Upper lobe of left lung (tissue), 4 donors: ENCODE measurements around the gene ADGRV1.

Experiments
- EP300 ChIP-seq, 4 donors: sonication (generic); formaldehyde crosslinking; IDR thresholded peaks; one replicate each; pipeline ENCODE4 v1.5.1; 2017; ENCODE audit warnings: antibody characterized with exemption in 4 of 4, control low read depth in 2 of 4
- TF ChIP-seq, protein P1 (sequence below), 6 experiments: fragments of 450-650 bp in 4 of 6; fragments of 200-600 bp in 2 of 6; sonication (generic) in 2 of 6; IDR thresholded peaks; one replicate each; pipeline ENCODE4 v1.5.1; 2016 to 2019; ENCODE audit warnings: antibody characterized with exemption in 6 of 6

DNA sequence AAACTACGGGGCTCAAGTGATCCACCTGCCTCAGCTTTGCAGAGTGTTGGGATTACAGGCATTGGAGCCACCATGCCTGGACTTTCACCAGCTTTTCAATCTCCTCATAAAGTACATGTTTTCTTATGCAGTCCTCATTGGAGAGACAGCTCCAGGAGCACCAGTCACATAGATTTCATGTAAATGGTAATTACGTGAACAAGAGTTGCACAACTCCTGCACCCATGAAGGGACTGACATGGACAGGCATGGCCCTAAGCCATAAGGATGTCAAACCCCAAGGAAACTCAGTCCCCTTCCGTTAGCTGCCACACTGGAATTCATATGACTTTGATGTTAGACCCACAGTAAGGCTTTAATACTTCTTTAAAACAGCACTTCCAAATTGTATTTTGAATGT is 7.6 kb upstream of the ADGRV1 start:
- TF ChIP-seq, protein P1, sequence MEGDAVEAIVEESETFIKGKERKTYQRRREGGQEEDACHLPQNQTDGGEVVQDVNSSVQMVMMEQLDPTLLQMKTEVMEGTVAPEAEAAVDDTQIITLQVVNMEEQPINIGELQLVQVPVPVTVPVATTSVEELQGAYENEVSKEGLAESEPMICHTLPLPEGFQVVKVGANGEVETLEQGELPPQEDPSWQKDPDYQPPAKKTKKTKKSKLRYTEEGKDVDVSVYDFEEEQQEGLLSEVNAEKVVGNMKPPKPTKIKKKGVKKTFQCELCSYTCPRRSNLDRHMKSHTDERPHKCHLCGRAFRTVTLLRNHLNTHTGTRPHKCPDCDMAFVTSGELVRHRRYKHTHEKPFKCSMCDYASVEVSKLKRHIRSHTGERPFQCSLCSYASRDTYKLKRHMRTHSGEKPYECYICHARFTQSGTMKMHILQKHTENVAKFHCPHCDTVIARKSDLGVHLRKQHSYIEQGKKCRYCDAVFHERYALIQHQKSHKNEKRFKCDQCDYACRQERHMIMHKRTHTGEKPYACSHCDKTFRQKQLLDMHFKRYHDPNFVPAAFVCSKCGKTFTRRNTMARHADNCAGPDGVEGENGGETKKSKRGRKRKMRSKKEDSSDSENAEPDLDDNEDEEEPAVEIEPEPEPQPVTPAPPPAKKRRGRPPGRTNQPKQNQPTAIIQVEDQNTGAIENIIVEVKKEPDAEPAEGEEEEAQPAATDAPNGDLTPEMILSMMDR (IDR thresholded peaks at IDR 0.05) = no peak
- TF ChIP-seq EP300 (IDR thresholded peaks at IDR 0.05) = no peak
